ENCODE measurements around the gene C4orf46. TPM values are rescaled to one million over a fixed set of nuclear protein-coding genes. Genes with fewer than 3 reads are reported as not detected.
"Not testable (repeated sequence)": the region's sequence is repeated elsewhere in the genome, so short reads cannot be mapped to it uniquely, and the experiment has no call there.

The C4orf46 gene
- total RNA-seq, 2 donors from 2014 or later: 4.6 to 5.0 TPM

DNA sequence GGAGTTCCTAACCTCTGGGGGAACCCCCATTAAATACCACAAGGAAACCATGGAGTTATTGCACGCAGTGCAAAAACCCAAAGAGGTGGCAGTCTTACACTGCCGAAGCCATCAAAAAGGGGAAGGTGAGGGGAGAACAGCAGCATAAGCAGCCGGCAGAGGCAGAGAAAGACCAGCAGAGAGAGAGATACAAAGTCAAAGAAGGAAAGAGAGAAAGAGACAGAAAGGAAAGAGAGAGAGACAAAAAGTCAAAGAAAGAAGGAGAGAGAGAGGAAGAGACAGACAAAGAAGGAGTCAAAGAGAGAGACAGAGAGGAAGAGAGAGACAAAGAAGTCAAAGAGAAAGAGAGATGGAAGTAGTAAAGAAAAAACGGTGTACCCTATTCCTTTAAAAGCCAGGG lies 8.4 kb downstream of the C4orf46 start:
- intact Hi-C loops (cut with DNase I); DNase-seq (ENCODE audit: low spot score): not testable (repeated sequence)

- peak; percentile 68 for DNase-seq (ENCODE audit: low spot score)
- intact Hi-C loops (cut with DNase I): no loop called here
These were observed 14.4 kb downstream of the C4orf46 start for GRCh38 chr4:158657291-158657690.

GRCh38 chr4:158656439-158656838 lies 15.2 kb downstream of the C4orf46 start:
- intact Hi-C loops (cut with DNase I): no loop called here

GRCh38 chr4:158652920-158653319 lies 18.8 kb downstream of the C4orf46 start:
- intact Hi-C loops (cut with DNase I): no loop called here
- DNase-seq (ENCODE audit: low spot score): no peak

More at GRCh38 chr4:158656439-158656838, 15.2 kb downstream of the C4orf46 start:
- DNase-seq (ENCODE audit: low spot score): no peak

DNA sequence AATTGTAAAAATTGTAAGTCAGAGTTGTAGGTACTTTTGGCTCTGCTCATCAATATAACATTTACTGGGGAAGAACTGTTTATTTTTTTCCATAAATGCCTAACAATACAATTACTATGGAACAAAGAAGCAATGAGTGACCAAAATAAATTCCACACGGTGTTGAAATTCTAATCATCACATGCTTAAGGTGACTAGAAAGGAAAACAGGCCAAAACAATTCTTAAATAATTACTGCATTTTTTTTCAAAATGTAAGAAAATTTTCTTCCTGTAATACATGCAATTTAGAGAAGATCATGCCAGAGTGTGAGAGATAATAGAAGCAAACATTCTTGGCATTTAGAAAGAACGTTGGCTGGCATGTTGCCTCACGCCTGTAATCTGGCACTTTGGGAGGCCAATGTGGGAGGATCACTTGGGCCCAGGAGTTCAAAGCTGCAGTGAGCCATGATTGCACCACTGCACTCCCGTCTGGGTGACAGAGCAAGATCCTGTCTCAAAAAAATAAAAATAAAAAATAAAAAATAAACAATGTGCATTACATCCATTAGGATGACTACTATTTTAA lies 22.5 kb downstream of the C4orf46 start:
- intact Hi-C loops (cut with DNase I): no loop called here

DNA sequence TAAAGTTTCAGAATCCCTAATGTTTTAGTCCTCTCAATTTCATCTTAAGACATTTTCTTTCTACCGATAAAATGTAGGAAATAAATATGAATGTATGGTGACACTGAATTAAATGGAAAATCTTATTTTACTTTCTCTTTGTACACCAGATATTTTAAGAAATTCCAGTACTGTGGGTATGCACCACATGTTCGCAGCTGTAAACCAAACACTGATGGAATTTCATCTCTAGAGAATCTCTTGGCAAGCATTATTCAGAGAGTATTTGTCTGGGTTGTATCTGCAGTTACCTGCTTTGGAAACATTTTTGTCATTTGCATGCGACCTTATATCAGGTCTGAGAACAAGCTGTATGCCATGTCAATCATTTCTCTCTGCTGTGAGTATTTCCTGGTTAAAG lies 26.9 kb downstream of the C4orf46 start:
- intact Hi-C loops (cut with DNase I): no loop called here
- no peak for DNase-seq (ENCODE audit: low spot score)

More for the DNA sequence above, 22.5 kb downstream of the C4orf46 start:
- no peak for DNase-seq (ENCODE audit: low spot score)

GRCh38 chr4:158644356-158644755 lies 27.3 kb downstream of the C4orf46 start:
- no peak for DNase-seq (ENCODE audit: low spot score)
- intact Hi-C loops (cut with DNase I): no loop called here

GRCh38 chr4:158636619-158637018 lies 35.1 kb downstream of the C4orf46 start:
- intact Hi-C loops (cut with DNase I): no loop called here

DNA sequence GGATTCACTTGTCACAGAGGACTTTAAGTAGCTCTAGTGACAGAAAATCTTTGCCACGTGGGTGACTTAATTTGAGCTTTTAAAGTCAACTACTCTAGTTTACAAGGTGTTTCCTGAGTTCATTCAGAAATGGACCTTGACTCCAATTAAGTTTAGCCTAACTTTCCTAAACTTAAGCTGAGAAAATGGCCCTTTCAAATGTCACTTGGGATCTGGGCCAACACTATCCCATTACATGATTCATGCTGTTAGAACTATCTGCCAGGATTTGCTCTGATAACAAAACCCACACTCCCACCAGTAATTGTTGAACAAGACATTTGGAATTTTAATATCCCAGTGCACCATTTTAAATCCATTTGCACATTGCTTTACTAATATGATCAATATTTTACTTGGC lies 40.8 kb downstream of the C4orf46 start:
- DNase-seq (ENCODE audit: low spot score): no peak
- intact Hi-C loops (cut with DNase I): no loop called here

More at GRCh38 chr4:158636619-158637018, 35.1 kb downstream of the C4orf46 start:
- no peak for DNase-seq (ENCODE audit: low spot score)

DNA sequence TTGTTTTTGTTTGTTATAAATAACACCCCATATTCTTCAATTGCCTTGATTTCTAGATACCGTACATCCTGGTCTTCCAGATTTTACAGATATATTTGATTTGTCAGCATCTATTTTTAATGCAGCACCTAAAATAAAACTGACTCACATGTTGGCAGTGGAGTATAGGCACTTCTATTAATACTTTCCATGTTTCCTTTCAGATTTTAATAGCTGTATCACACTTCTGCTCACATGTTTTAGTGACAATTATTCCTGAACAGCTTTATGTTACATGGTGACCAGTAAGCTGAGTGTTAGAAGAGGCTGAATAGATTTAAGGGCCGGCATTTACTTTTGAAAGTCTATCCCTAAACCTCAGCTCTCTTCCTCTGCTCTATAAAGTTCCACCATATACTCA lies 46.1 kb downstream of the C4orf46 start:
- intact Hi-C loops (cut with DNase I): loop anchor here in 1 of 2 donors (5.0 kb wide), 1 partner anchor 368 kb away; no protein-coding TSS in a partner anchor
- no peak for DNase-seq (ENCODE audit: low spot score)

GRCh38 chr4:158624889-158625478 lies 46.7 kb downstream of the C4orf46 start:
- intact Hi-C loops (cut with DNase I): loop anchor here (5.0 kb wide), 2 partner anchors 368 to 373 kb away; no protein-coding TSS in a partner anchor

GRCh38 chr4:158622251-158622650 lies 49.4 kb downstream of the C4orf46 start:
- no peak for DNase-seq (ENCODE audit: low spot score)
- intact Hi-C loops (cut with DNase I): loop anchor here in 1 of 2 donors (5.0 kb wide), 1 partner anchor 370 kb away; no protein-coding TSS in a partner anchor

More at GRCh38 chr4:158624889-158625478, 46.7 kb downstream of the C4orf46 start:
- no peak for DNase-seq (ENCODE audit: low spot score)

DNA sequence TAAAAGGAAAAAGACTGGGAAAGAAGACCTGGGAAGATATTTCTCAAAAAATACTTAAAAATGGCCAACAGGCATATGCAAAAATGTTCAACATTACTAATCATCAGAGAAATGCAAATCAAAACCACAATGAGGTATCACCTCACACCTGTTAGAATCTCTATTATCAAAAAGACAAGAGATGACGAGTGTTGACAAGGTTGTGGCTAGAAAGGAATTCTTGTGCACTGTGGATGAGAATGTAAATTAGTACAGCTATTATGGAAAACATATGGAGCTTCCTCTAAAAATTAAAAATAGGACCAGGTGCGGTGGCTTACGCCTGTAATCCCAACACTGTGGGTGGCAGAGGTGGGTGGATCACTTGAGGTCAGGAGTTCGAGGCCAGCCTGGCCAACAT lies 50.0 kb downstream of the C4orf46 start:
- no peak for DNase-seq (ENCODE audit: low spot score)
- intact Hi-C loops (cut with DNase I): loop anchor here in 1 of 2 donors (5.0 kb wide), 1 partner anchor 369 kb away; no protein-coding TSS in a partner anchor

DNA sequence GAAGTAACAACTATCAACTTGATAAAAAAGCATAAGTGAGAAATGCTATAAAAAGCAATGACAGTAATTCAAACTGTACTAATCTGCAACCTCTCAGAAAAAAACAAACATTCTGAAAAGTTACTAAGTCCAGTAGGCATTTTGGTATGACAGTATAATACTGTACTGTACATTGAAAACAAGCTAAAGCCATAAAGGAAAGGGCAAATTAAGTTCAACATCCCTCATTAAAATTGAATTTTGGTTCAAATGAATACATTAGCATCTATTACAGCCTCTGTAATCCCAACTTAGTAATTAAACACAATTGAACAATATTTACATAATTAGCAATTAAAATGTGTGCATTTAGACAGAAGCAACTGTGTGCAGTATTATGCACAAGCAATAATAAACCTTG lies 53.7 kb downstream of the C4orf46 start:
- DNase-seq (ENCODE audit: low spot score): no peak
- intact Hi-C loops (cut with DNase I): no loop called here

Other genes with a start within 250 kb of the C4orf46 start
- gene RXFP1, start 150.0 kb downstream of the C4orf46 start, total RNA-seq: 1 to 10 TPM; 7.8 to 9.3 TPM
- 10 to 100 TPM; 19.1 to 21.9 TPM for gene ETFDH, start 409 bp upstream of the C4orf46 start, total RNA-seq
- gene PPID, start 51.5 kb upstream of the C4orf46 start, total RNA-seq: 10 to 100 TPM; 13.6 to 14.9 TPM
- gene FNIP2, start 97.1 kb upstream of the C4orf46 start, total RNA-seq: 10 to 100 TPM; 37.9 to 93.0 TPM